Panc1 (cell line): ENCODE results near the gene PDZRN4. TPM values are rescaled to one million over a fixed set of nuclear protein-coding genes. Genes with fewer than 3 reads are reported as not detected.

Source experiments
- ATAC-seq: fragments of 200-7000 bp; cut with Tn5 transposase; 2 replicates; pipeline ENCODE4 v1.9.1; 2020; ENCODE audit warnings: mild to moderate bottlenecking, moderate library complexity
- BruUV-seq: library from RNA; stranded (reverse); fragments of 400-500 nt; replicated peaks from 2 replicates; lab custom pipeline; 2021; lab: Mats Ljungman, UMichigan
- CTCF ChIA-PET: fragments of 300-600 bp; sonication (Branson Sonifier 250); formaldehyde crosslinking; loops from one replicate; lab custom pipeline; 2022; ENCODE audit warnings: antibody characterized with exemption; lab: Charles Lee
- POLR2A ChIA-PET: fragments of 300-600 bp; sonication (Branson Sonifier 250); formaldehyde crosslinking; loops from one replicate; lab custom pipeline; 2022; ENCODE audit warnings: antibody characterized with exemption; lab: Charles Lee
- DNase-seq: peaks from one replicate; pipeline ENCODE4 v3.0.0-alpha.2; 2010; ENCODE audit warnings: low read depth, low spot score
- H3K27ac ChIP-seq: 2 replicates; pipeline ENCODE4 v1.5.1; 2011; ENCODE audit warnings: mild to moderate bottlenecking, low read length, inconsistent platforms
- H3K27me3 ChIP-seq: fragments of 200-500 bp; sonication (Bioruptor generic); 2 replicates; pipeline ENCODE4 v1.6.0; 2014; ENCODE audit warnings: low read length, inconsistent platforms; ENCODE audit not compliant: control insufficient read depth, insufficient read depth
- H3K36me3 ChIP-seq: fragments of 200-500 bp; sonication (Bioruptor generic); 2 replicates; pipeline ENCODE4 v1.5.1; 2014; ENCODE audit warnings: inconsistent platforms, mild to moderate bottlenecking, low read length, moderate library complexity; ENCODE audit not compliant: control insufficient read depth, insufficient read depth
- H3K4me1 ChIP-seq: 2 replicates; pipeline ENCODE4 v1.5.1; 2011; ENCODE audit warnings: inconsistent platforms, mild to moderate bottlenecking, low read length, moderate library complexity; ENCODE audit not compliant: control insufficient read depth, insufficient read depth
- H3K4me3 ChIP-seq, 2 experiments: 2 replicates each; pipeline ENCODE4 v1.5.1; 2011 to 2012; ENCODE audit warnings: low read depth in 2 of 2, low read length in 2 of 2, mild to moderate bottlenecking in 2 of 2, inconsistent platforms in 1 of 2, moderate library complexity in 1 of 2
- H3K9me3 ChIP-seq: fragments of 200-500 bp; sonication (Bioruptor generic); 2 replicates; pipeline ENCODE4 v1.5.1; 2014; ENCODE audit warnings: low read depth, mild to moderate bottlenecking, inconsistent platforms, low read length, moderate library complexity; ENCODE audit not compliant: control insufficient read depth, insufficient read depth
- POLR2AphosphoS5 ChIP-seq: IDR thresholded peaks from 2 replicates; pipeline ENCODE4 v1.6.1; 2012; ENCODE audit warnings: mild to moderate bottlenecking, low read depth, low read length, moderate library complexity
- SIN3A ChIP-seq: IDR thresholded peaks from 2 replicates; pipeline ENCODE4 v1.6.1; 2012; ENCODE audit warnings: low read depth, mild to moderate bottlenecking, low read length, moderate library complexity, borderline replicate concordance; ENCODE audit not compliant: insufficient read depth
- TCF7L2 ChIP-seq: IDR thresholded peaks from 2 replicates; pipeline ENCODE4 v1.6.1; 2011; ENCODE audit warnings: mild to moderate bottlenecking, low read depth, low read length, inconsistent platforms
- in situ Hi-C: cut with HindIII; loops from 2 replicates; pipeline ENCODE4 v1.10.0; 2016; ENCODE audit warnings: low sequenced_read_pairs, low pct_unique_long_range_greater_than_20kb
- intact Hi-C: fragments of 100-400 bp; cut with micrococcal nuclease; formaldehyde crosslinking; loops from one replicate; pipeline ENCODE4 v1.10.0; 2022; ENCODE audit not compliant: unreplicated experiment
- total RNA-seq: library from RNA; stranded (reverse); gene quantifications from one replicate; pipeline ENCODE4 v1.2.1, GENCODE V29; 2021; ENCODE audit not compliant: unreplicated experiment
- TF ChIP-seq, protein P1 (sequence below): fragments of 450-650 bp; IDR thresholded peaks from 2 replicates; pipeline ENCODE4 v1.5.1; 2017; ENCODE audit warnings: mild to moderate bottlenecking
- TF ChIP-seq, protein P2 (sequence below), 2 experiments: IDR thresholded peaks; 2 replicates each; pipeline ENCODE4 v1.6.1; 2011 to 2012; ENCODE audit warnings: low read depth in 2 of 2, control low read depth in 1 of 2, low read length in 1 of 2, mild to moderate bottlenecking in 1 of 2, moderate library complexity in 1 of 2; ENCODE audit not compliant: insufficient read depth in 1 of 2

PDZRN4 gene
- total RNA-seq, 1 experiment from 2014 or later: not detected

DNA sequence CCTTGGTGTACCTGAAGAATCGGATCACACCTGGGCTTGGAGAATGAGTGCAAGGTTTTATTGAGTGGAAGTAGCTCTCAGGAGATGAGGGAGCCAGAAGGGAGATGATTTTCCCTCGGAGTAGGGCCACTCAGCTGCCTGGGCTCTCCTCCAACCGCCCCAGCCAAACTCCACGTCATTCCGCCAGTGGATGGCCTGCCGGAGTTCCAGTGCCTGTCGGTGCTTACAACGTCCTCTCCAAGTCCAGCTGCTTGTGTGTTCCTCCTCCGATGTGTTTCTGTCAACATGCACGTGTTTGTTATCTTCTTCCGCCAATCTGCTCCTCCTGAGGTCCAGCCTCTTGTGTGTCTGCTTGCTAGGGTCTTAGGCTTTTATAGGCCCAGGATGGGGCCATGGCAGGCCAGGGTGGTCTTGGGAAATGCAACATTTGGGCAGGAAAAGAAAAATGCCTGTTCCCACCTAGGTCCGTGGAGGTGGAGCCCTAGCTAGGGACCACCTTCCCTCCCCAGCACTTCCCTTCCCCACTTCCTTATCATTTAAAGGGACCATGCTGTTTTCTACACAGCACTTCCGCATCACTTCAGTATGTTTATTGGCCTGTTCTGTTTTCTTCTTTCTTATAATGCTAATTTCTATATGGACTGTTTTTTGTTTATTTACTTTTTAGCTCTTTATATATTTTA, 343.2 kb downstream of the PDZRN4 start:
- H3K4me1 ChIP-seq: no peaks in the 10 kb centered on the region
- H3K27ac ChIP-seq: no peak overlapping the region
- intact Hi-C loops (no loop called here), in situ Hi-C loops (no loop called here)
- DNase-seq: no peak
- POLR2A ChIA-PET: interaction anchor here (0.6 kb wide), 1 partner anchor 25 kb away, joined by 5 read pairs; no protein-coding TSS in a partner anchor
- no peak overlapping the region for H3K4me3 ChIP-seq
- CTCF ChIA-PET: no interaction called here
- H3K27me3 ChIP-seq: no peaks in the 10 kb centered on the region
- TF ChIP-seq, protein P1, sequence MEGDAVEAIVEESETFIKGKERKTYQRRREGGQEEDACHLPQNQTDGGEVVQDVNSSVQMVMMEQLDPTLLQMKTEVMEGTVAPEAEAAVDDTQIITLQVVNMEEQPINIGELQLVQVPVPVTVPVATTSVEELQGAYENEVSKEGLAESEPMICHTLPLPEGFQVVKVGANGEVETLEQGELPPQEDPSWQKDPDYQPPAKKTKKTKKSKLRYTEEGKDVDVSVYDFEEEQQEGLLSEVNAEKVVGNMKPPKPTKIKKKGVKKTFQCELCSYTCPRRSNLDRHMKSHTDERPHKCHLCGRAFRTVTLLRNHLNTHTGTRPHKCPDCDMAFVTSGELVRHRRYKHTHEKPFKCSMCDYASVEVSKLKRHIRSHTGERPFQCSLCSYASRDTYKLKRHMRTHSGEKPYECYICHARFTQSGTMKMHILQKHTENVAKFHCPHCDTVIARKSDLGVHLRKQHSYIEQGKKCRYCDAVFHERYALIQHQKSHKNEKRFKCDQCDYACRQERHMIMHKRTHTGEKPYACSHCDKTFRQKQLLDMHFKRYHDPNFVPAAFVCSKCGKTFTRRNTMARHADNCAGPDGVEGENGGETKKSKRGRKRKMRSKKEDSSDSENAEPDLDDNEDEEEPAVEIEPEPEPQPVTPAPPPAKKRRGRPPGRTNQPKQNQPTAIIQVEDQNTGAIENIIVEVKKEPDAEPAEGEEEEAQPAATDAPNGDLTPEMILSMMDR: no peak
- TF ChIP-seq, protein P2, sequence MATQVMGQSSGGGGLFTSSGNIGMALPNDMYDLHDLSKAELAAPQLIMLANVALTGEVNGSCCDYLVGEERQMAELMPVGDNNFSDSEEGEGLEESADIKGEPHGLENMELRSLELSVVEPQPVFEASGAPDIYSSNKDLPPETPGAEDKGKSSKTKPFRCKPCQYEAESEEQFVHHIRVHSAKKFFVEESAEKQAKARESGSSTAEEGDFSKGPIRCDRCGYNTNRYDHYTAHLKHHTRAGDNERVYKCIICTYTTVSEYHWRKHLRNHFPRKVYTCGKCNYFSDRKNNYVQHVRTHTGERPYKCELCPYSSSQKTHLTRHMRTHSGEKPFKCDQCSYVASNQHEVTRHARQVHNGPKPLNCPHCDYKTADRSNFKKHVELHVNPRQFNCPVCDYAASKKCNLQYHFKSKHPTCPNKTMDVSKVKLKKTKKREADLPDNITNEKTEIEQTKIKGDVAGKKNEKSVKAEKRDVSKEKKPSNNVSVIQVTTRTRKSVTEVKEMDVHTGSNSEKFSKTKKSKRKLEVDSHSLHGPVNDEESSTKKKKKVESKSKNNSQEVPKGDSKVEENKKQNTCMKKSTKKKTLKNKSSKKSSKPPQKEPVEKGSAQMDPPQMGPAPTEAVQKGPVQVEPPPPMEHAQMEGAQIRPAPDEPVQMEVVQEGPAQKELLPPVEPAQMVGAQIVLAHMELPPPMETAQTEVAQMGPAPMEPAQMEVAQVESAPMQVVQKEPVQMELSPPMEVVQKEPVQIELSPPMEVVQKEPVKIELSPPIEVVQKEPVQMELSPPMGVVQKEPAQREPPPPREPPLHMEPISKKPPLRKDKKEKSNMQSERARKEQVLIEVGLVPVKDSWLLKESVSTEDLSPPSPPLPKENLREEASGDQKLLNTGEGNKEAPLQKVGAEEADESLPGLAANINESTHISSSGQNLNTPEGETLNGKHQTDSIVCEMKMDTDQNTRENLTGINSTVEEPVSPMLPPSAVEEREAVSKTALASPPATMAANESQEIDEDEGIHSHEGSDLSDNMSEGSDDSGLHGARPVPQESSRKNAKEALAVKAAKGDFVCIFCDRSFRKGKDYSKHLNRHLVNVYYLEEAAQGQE (IDR thresholded peaks at IDR 0.05; ENCODE audit: insufficient read depth in 1 of 2, low read depth in 2 of 2, low read length in 1 of 2): no peak
- no peak for TF ChIP-seq TCF7L2
- TF ChIP-seq POLR2AphosphoS5: no peak
- no peak for TF ChIP-seq SIN3A
- ATAC-seq: no peak
- no peaks in the 10 kb centered on the region for H3K9me3 ChIP-seq
- BruUV-seq: no TSS peak
- H3K36me3 ChIP-seq: no peaks in the 10 kb centered on the region

DNA sequence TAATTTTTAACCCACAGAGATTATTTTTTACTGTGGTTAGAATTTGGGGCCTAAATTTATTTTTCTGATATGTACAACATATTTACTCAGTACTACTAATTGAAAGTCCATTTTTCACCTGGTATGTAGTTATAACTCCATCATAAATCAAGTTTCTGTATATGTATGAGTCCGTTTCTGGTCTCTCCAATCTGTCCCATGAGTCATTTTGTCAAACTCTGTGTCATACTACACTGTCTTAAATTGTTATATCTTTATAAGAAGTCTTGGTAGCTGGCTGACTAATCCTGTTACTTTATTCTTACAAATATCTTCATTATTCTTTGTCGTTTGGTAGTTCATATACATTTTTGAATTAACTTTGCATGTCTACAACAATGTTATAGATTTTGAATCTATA, 344.0 kb downstream of the PDZRN4 start:
- in situ Hi-C loops: no loop called here
- Histone ChIP-seq H3K9me3 (no peaks in the 10 kb centered on the region), H3K4me3 (no peak overlapping the region), H3K4me1 (no peaks in the 10 kb centered on the region), H3K36me3 (no peaks in the 10 kb centered on the region), H3K27ac (no peak overlapping the region), H3K27me3 (no peaks in the 10 kb centered on the region)
- intact Hi-C loops: no loop called here
- ChIA-PET CTCF (no interaction called here), POLR2A (no interaction called here)
- DNase-seq (no peak), ATAC-seq (no peak)
- no peak for TF ChIP-seq POLR2AphosphoS5
- TF ChIP-seq, protein P2 (IDR thresholded peaks at IDR 0.05; ENCODE audit: insufficient read depth in 1 of 2, low read depth in 2 of 2, low read length in 1 of 2): no peak
- TF ChIP-seq, protein P1: no peak
- TF ChIP-seq SIN3A: no peak
- TF ChIP-seq TCF7L2: no peak
- BruUV-seq: no TSS peak
